ENCODE measurements around the gene MVP. TPM values are rescaled to one million over a fixed set of nuclear protein-coding genes. Genes with fewer than 3 reads are reported as not detected.

Gene MVP
- total RNA-seq, 1 experiment from 2014 or later = 72.5 TPM

DNA sequence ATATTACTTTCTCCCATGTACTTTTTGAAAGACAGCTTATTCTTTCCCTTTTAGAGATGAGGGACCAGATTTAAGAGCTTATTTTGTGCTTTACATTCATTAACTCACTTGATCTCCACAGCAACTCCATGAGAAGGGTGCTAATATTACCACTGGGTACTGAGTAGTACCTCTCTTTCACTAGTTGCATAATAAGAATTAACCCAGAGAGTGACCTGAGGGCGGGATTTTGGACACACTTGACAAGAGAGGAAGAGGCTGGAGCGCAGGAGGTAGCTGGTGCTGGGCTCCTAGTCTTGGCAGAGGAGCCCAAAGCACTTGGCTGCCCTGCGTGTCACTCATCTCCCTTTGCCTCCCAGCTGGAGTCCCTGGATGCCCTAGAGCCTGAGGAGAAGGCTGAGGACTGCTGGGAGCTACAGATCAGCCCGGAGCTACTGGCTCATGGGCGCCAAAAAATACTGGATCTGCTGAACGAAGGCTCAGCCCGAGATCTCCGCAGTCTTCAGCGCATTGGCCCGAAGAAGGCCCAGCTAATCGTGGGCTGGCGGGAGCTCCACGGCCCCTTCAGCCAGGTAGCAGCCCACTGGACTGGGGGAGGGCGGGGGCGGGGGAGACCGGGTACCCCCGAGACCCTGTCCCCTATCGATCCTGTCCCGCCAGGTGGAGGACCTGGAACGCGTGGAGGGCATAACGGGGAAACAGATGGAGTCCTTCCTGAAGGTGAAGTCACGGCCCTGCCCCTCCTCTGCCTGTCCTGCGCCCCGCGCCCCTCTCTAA lies 15.6 kb upstream of the MVP start:
- H3K27me3 ChIP-seq (replicated peaks; ENCODE audit: control insufficient read depth, insufficient read depth, low read length) = no peaks in the 10 kb centered on the region
- no peak for DNase-seq
- H3K36me3 Mint-ChIP-seq (ENCODE audit: insufficient read depth, unreplicated experiment) = peaks cover 85% of the 10 kb centered on the region
- TSS peak; percentile 76 for BruUV-seq (replicated peaks)
- H3K4me3 ChIP-seq (ENCODE audit: low read depth, low read length) = peak overlapping the region; percentile 59
- intact Hi-C loops (cut with micrococcal nuclease; ENCODE audit: unreplicated experiment) = loop anchor here (2.0 to 5.0 kb wide), 2 partner anchors 14 to 102 kb away; partner anchors contain the start of gene KIF22
- TF ChIP-seq, protein P1, sequence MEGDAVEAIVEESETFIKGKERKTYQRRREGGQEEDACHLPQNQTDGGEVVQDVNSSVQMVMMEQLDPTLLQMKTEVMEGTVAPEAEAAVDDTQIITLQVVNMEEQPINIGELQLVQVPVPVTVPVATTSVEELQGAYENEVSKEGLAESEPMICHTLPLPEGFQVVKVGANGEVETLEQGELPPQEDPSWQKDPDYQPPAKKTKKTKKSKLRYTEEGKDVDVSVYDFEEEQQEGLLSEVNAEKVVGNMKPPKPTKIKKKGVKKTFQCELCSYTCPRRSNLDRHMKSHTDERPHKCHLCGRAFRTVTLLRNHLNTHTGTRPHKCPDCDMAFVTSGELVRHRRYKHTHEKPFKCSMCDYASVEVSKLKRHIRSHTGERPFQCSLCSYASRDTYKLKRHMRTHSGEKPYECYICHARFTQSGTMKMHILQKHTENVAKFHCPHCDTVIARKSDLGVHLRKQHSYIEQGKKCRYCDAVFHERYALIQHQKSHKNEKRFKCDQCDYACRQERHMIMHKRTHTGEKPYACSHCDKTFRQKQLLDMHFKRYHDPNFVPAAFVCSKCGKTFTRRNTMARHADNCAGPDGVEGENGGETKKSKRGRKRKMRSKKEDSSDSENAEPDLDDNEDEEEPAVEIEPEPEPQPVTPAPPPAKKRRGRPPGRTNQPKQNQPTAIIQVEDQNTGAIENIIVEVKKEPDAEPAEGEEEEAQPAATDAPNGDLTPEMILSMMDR (IDR thresholded peaks at IDR 0.05; ENCODE audit: insufficient read depth in 1 of 2, low read depth in 1 of 2, low read length in 1 of 2, severe bottlenecking in 1 of 2, unreplicated experiment in 1 of 2) = no peak
- H3K36me3 ChIP-seq (ENCODE audit: control insufficient read depth, insufficient read depth, low read length) = peaks cover 12% of the 10 kb centered on the region
- H3K27ac Mint-ChIP-seq (ENCODE audit: unreplicated experiment) = peak overlapping the region; percentile 92
- H3K9me3 ChIP-seq = no peaks in the 10 kb centered on the region
- peaks cover 23% of the 10 kb centered on the region for H3K4me1 Mint-ChIP-seq (ENCODE audit: low read depth, unreplicated experiment)
- H3K9me3 Mint-ChIP-seq (ENCODE audit: unreplicated experiment) = no peaks in the 10 kb centered on the region
- peaks cover 17% of the 10 kb centered on the region; the same call in 1 of the 2 replicates for H3K4me1 ChIP-seq
- H3K4me3 Mint-ChIP-seq (ENCODE audit: unreplicated experiment) = peak overlapping the region; percentile 79
- H3K27me3 Mint-ChIP-seq (ENCODE audit: insufficient read depth, unreplicated experiment) = no peaks in the 10 kb centered on the region
- POLR2A ChIA-PET = interaction anchor here (0.6 to 0.9 kb wide), 3 partner anchors 15 to 157 kb away, joined by 3 to 4 read pairs (median 3); partner anchors contain the start of gene TMEM219
- CTCF ChIA-PET = interaction anchor here (0.6 to 1.2 kb wide), 5 partner anchors 11 to 106 kb away, joined by 3 to 7 read pairs (median 3); partner anchors contain the start of gene PAGR1

DNA sequence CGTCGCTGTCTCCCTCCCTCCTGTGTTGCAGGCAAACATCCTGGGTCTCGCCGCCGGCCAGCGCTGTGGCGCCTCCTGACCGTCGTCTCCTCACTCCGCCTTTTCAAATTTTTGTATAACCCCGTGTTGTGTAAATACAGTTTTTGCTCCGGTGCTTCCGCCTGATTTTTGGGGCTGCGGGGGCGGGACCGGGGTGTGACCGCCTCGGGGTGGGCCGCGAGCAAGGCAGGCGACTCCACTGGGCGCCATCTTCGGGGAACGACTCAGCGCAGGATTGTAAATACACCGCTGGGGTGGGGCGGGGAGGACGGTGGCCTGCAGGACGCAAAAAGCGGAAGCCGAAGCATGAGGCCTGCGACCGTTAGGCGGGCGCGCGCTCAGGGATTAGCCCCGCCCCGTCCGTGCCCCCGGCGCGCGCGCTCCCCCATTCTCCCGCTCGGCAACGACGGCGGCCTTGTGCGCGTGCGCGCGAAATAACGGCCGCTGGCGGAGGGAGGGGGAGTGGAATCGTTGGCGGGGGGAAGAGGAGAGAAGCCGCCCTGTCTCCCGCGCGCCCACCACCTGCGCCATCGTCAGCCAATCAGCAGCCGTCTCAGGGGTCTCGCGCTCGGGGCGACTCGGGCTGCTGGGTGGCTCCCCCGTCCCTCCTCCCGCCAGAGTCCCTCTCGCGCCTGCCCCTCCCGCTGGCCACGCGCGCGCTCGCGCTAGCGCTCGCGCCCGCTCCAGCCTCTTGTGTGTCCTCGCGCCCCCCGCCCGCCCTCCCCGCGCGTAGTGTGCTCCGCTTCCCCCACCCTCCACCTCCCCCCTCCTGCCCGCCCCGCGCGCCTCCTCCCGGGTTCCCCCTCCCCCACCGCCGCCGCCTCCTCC lies 14.8 kb upstream of the MVP start:
- H3K27ac Mint-ChIP-seq (ENCODE audit: unreplicated experiment) = peak overlapping the region; percentile 92
- peak; percentile 96 to 97 for DNase-seq
- Histone ChIP-seq H3K27me3 (replicated peaks; ENCODE audit: control insufficient read depth, insufficient read depth, low read length) (no peaks in the 10 kb centered on the region), H3K36me3 (ENCODE audit: control insufficient read depth, insufficient read depth, low read length) (peaks cover 12% of the 10 kb centered on the region), H3K9me3 (no peaks in the 10 kb centered on the region), H3K4me1 (peaks cover 19% of the 10 kb centered on the region; the same call in 1 of the 2 replicates), H3K4me3 (ENCODE audit: low read depth, low read length) (peak overlapping the region; percentile 59)
- H3K4me1 Mint-ChIP-seq (ENCODE audit: low read depth, unreplicated experiment) = peaks cover 25% of the 10 kb centered on the region
- POLR2A ChIA-PET = interaction anchor here (0.6 to 0.9 kb wide), 2 partner anchors 15 kb away, joined by 3 to 4 read pairs; partner anchors contain the start of gene KIF22
- H3K4me3 Mint-ChIP-seq (ENCODE audit: unreplicated experiment) = peak overlapping the region; percentile 79
- H3K9me3 Mint-ChIP-seq (ENCODE audit: unreplicated experiment) = no peaks in the 10 kb centered on the region
- TF ChIP-seq, protein P1 (IDR thresholded peaks at IDR 0.05; ENCODE audit: insufficient read depth in 1 of 2, low read depth in 1 of 2, low read length in 1 of 2, severe bottlenecking in 1 of 2, unreplicated experiment in 1 of 2) = peak in 1 of 2 experiments; percentile 13
- intact Hi-C loops (cut with micrococcal nuclease; ENCODE audit: unreplicated experiment) = loop anchor here (2.0 to 5.0 kb wide), 2 partner anchors 15 to 103 kb away; partner anchors contain the start of gene KIF22
- BruUV-seq (replicated peaks) = no TSS peak
- CTCF ChIA-PET = interaction anchor here (3.5 kb wide), 1 partner anchor 43 kb away, joined by 26 read pairs; no protein-coding TSS in a partner anchor
- H3K36me3 Mint-ChIP-seq (ENCODE audit: insufficient read depth, unreplicated experiment) = peaks cover 85% of the 10 kb centered on the region
- no peaks in the 10 kb centered on the region for H3K27me3 Mint-ChIP-seq (ENCODE audit: insufficient read depth, unreplicated experiment)
